AG09309 (cell line): ENCODE data around the gene TMEM163.

Experiments
- DNase-seq: peaks from one replicate; pipeline ENCODE4 v3.0.0-alpha.2; 2010; ENCODE audit warnings: low read depth
- H3K4me3 ChIP-seq: 2 replicates; pipeline ENCODE4 v1.5.1; 2011; ENCODE audit warnings: mild to moderate bottlenecking, low read depth, low read length, moderate library complexity; ENCODE audit not compliant: control insufficient read depth
- TF ChIP-seq, protein P1 (sequence below): IDR thresholded peaks from 2 replicates; pipeline ENCODE4 v1.5.1; 2011; ENCODE audit warnings: mild to moderate bottlenecking, low read depth, low read length, inconsistent platforms; ENCODE audit not compliant: insufficient read depth, control insufficient read depth; ENCODE audit errors: missing control alignments

Gene TMEM163

DNA sequence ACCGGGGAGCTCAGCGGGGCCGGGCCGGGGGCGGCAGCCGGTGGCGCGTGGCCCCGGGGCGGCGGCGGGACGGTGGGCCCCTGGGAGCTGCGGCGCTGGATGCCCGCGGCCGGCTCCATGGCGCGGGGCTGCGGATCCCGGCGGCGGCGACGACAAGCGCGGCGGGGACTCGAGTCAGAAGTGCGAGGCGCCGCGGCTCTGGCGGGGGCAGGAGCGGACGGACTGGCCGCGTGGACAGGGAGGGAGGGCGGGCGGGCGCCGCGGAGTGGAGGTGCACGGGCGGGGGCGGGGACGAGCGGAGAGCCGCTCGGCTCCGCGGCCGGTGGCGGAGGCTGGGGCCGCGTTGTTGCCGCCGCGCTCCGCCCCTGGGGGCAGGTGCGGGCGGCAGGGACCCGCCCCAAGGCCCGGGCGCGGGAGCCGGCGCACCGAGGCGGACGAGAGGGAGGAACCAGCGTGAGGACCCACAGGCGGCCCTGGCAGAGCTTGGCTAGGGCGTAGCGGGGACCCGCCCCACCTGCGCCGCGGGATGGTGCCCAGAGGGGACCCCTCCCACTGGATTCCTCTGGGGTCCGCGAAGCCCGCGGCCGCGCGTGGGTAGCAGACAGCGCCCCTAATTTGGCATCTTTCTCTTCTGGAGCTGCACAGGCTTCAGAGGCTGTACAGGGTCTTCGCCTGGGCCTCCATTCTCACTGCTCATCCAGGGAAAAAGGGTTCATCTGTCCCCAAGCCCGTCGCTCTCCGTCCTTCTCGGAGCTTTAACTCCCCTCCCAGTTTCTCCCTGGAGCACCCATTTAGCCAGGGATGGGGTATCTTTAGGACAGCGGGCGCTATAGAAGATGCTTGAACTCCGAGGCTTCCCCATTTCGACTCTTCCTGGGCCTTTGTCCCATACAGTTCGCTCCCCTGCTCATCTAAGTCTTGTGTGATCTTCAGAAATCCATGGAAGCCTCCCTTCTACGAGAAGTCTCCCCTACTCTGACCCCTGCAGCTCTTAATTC is at the start of gene TMEM163:
TSS of gene TMEM163 (minus strand) at position 184 of the 998 bp plus-strand sequence.
- no peak for DNase-seq
- no peak within 1 kb of the TSS for H3K4me3 ChIP-seq
- TF ChIP-seq, protein P1, sequence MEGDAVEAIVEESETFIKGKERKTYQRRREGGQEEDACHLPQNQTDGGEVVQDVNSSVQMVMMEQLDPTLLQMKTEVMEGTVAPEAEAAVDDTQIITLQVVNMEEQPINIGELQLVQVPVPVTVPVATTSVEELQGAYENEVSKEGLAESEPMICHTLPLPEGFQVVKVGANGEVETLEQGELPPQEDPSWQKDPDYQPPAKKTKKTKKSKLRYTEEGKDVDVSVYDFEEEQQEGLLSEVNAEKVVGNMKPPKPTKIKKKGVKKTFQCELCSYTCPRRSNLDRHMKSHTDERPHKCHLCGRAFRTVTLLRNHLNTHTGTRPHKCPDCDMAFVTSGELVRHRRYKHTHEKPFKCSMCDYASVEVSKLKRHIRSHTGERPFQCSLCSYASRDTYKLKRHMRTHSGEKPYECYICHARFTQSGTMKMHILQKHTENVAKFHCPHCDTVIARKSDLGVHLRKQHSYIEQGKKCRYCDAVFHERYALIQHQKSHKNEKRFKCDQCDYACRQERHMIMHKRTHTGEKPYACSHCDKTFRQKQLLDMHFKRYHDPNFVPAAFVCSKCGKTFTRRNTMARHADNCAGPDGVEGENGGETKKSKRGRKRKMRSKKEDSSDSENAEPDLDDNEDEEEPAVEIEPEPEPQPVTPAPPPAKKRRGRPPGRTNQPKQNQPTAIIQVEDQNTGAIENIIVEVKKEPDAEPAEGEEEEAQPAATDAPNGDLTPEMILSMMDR: no peak

GRCh38 chr2:134766583-134766982 is 47.8 kb upstream of the TMEM163 start:
- DNase-seq: no peak
- H3K4me3 ChIP-seq: no peak overlapping the region
- TF ChIP-seq, protein P1: no peak

- DNase-seq: no peak
- H3K4me3 ChIP-seq: no peak overlapping the region
- TF ChIP-seq, protein P1: no peak
Measured at GRCh38 chr2:134765987-134766386, 47.2 kb upstream of the TMEM163 start.

GRCh38 chr2:134764164-134764563 is 45.4 kb upstream of the TMEM163 start:
- H3K4me3 ChIP-seq: no peak overlapping the region
- TF ChIP-seq, protein P1: no peak
- no peak for DNase-seq

GRCh38 chr2:134763164-134763710 is 44.4 kb upstream of the TMEM163 start:
- H3K4me3 ChIP-seq: no peak overlapping the region
- TF ChIP-seq, protein P1: no peak
- no peak for DNase-seq

- TF ChIP-seq, protein P1: no peak
- DNase-seq: no peak
- H3K4me3 ChIP-seq: no peak overlapping the region
Measured at GRCh38 chr2:134762508-134762907, 43.7 kb upstream of the TMEM163 start.
